ENCODE data around the gene PHLDA1.

DNA sequence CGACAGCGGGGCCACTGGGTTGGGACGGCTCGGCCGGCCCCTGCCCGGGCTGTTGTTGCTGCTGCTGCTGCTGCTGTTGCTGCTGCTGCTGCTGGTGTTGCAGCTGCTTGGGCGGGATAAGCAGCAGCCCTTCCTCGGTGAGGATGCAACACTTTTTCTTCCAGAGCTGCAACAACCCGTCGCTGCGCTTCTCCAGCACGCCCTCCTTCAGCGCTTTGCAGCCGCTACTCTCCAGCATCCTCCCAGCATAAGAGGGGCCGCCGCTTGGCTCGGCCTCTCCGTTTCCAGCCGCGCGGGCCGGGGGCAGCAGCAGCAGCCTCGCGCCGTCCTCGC is 529 bp downstream of the PHLDA1 start:
- TF ChIP-seq, protein P1, sequence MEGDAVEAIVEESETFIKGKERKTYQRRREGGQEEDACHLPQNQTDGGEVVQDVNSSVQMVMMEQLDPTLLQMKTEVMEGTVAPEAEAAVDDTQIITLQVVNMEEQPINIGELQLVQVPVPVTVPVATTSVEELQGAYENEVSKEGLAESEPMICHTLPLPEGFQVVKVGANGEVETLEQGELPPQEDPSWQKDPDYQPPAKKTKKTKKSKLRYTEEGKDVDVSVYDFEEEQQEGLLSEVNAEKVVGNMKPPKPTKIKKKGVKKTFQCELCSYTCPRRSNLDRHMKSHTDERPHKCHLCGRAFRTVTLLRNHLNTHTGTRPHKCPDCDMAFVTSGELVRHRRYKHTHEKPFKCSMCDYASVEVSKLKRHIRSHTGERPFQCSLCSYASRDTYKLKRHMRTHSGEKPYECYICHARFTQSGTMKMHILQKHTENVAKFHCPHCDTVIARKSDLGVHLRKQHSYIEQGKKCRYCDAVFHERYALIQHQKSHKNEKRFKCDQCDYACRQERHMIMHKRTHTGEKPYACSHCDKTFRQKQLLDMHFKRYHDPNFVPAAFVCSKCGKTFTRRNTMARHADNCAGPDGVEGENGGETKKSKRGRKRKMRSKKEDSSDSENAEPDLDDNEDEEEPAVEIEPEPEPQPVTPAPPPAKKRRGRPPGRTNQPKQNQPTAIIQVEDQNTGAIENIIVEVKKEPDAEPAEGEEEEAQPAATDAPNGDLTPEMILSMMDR (IDR thresholded peaks at IDR 0.05): no peak
- TF ChIP-seq ZFX (IDR thresholded peaks at IDR 0.05; ENCODE audit: borderline replicate concordance): no peak
